CD4-positive, alpha-beta T cell (primary cell): ENCODE data around the gene NEURL1. TPM values are rescaled to one million over a fixed set of nuclear protein-coding genes. Genes with fewer than 3 reads are reported as not detected.

Experiments used
- ATAC-seq: fragments of 200-7000 bp; cut with Tn5 transposase; one replicate; pipeline ENCODE4 v1.10.0; 2022; ENCODE audit warnings: mild to moderate bottlenecking; ENCODE audit not compliant: poor library complexity
- CTCF ChIA-PET: fragments of 350-600 bp; sonication (Branson Sonifier 250); formaldehyde crosslinking; loops from one replicate; lab custom pipeline; 2021; ENCODE audit warnings: antibody characterized with exemption, inconsistent platforms; lab: Charles Lee
- POLR2A ChIA-PET: fragments of 350-600 bp; sonication (Branson Sonifier 250); formaldehyde crosslinking; loops from one replicate; lab custom pipeline; 2021; ENCODE audit warnings: antibody characterized with exemption, inconsistent platforms; lab: Charles Lee
- DNase-seq, 14 experiments: peaks; one replicate each; pipeline ENCODE4 v3.0.0-alpha.2; 2013 to 2020; ENCODE audit warnings: mixed read lengths in 2 of 14
- H3K27ac ChIP-seq, 2 donors: one replicate each; pipeline versions ENCODE4 v1.5.1 to v1.7.0; 2013; ENCODE audit warnings: low read length in 2 of 2, low read depth in 1 of 2, mild to moderate bottlenecking in 1 of 2
- H3K27me3 ChIP-seq, 2 experiments: 1 replicate in 1 of 2; 2 replicates in 1 of 2; pipeline versions ENCODE4 v1.6.1 to v1.7.0; 2013; ENCODE audit warnings: low read length in 2 of 2, control low read depth in 1 of 2, mild to moderate bottlenecking in 1 of 2, moderate library complexity in 1 of 2; ENCODE audit not compliant: insufficient read depth in 2 of 2, control insufficient read depth in 1 of 2
- H3K36me3 ChIP-seq: one replicate; pipeline ENCODE4 v1.6.1; 2013; ENCODE audit warnings: low read length, control low read depth; ENCODE audit not compliant: insufficient read depth
- H3K4me1 ChIP-seq: one replicate; pipeline ENCODE4 v1.6.1; 2013; ENCODE audit warnings: low read length, control low read depth; ENCODE audit not compliant: insufficient read depth
- H3K4me3 ChIP-seq: one replicate; pipeline ENCODE4 v1.5.1; 2013; ENCODE audit warnings: mild to moderate bottlenecking, low read length, moderate library complexity
- H3K9me3 ChIP-seq, 2 experiments: 1 replicate in 1 of 2; 2 replicates in 1 of 2; pipeline versions ENCODE4 v1.6.1 to v1.7.0; 2013; ENCODE audit warnings: low read length in 2 of 2, mild to moderate bottlenecking in 2 of 2, control low read depth in 1 of 2, moderate library complexity in 1 of 2; ENCODE audit not compliant: control insufficient read depth in 1 of 2, insufficient read depth in 1 of 2
- H3K27ac Mint-ChIP-seq: one replicate; pipeline ENCODE4 v1.8.0; 2020; ENCODE audit warnings: mixed read lengths
- H3K27me3 Mint-ChIP-seq: one replicate; pipeline ENCODE4 v1.8.0; 2021; ENCODE audit warnings: mixed read lengths
- H3K36me3 Mint-ChIP-seq: one replicate; pipeline ENCODE4 v1.8.0; 2021; ENCODE audit warnings: low read depth, mixed read lengths
- H3K4me1 Mint-ChIP-seq: one replicate; pipeline ENCODE4 v1.8.0; 2021; ENCODE audit warnings: low read depth, mixed read lengths
- H3K4me3 Mint-ChIP-seq: one replicate; pipeline ENCODE4 v1.8.0; 2020; ENCODE audit warnings: mild to moderate bottlenecking, mixed read lengths
- H3K9me3 Mint-ChIP-seq: one replicate; pipeline ENCODE4 v1.8.0; 2020; ENCODE audit warnings: mixed read lengths
- intact Hi-C, 2 experiments: fragments of 100-400 bp; cut with DNase I in 1 of 2; cut with micrococcal nuclease in 1 of 2; formaldehyde crosslinking; loops; one replicate each; pipeline versions ENCODE4 v1.15.1 to v1.9.0; 2023 to 2025; cut with DNase I, micrococcal nuclease
- total RNA-seq, 174 experiments: library from RNA in 2 of 174; stranded (reverse) in 2 of 174; gene quantifications; one replicate each; pipeline ENCODE4 v1.2.3 and lab custom pipeline; 2021 to 2026
- TF ChIP-seq, protein P1 (sequence below): fragments of 200-600 bp; IDR thresholded peaks from one replicate; pipeline ENCODE4 v1.8.0; 2022; ENCODE audit warnings: antibody characterized with exemption, mild to moderate bottlenecking

The NEURL1 gene
- total RNA-seq, 2 experiments from 2014 or later: 0.85 to 1.1 TPM

DNA sequence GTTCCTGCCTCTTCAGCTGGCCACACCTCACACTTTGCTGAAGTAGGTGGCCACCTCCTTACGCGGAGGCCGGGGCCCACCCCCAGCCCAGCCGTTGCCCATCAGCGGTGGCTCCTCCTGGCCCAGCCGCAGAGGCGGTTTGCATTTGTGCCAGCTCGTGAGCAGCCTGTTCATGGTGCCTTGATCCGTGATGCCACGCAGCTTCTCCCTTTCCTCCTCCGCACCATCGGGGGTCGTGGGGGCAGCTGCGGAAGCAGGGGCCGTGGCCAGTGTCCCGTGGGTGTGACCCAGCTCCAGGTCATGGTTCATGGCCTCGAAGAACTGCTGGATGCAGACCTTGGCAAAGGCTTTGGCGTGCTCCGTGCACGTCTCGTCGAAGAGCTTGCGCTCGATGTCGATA lies 38.3 kb upstream of the NEURL1 start:
- ATAC-seq (no peak), DNase-seq (no peak)
- Histone ChIP-seq H3K9me3 (peaks cover 0 to 3% of the 10 kb centered on the region in 2 experiments), H3K27ac (no peak overlapping the region), H3K27me3 (no peaks in the 10 kb centered on the region), H3K4me3 (no peak overlapping the region), H3K36me3 (no peaks in the 10 kb centered on the region), H3K4me1 (peaks cover 50% of the 10 kb centered on the region)
- Mint-ChIP-seq H3K36me3 (peaks cover 13% of the 10 kb centered on the region), H3K9me3 (no peaks in the 10 kb centered on the region), H3K4me3 (no peak overlapping the region), H3K4me1 (peaks cover 18% of the 10 kb centered on the region), H3K27me3 (no peaks in the 10 kb centered on the region), H3K27ac (no peak overlapping the region)
- TF ChIP-seq, protein P1, sequence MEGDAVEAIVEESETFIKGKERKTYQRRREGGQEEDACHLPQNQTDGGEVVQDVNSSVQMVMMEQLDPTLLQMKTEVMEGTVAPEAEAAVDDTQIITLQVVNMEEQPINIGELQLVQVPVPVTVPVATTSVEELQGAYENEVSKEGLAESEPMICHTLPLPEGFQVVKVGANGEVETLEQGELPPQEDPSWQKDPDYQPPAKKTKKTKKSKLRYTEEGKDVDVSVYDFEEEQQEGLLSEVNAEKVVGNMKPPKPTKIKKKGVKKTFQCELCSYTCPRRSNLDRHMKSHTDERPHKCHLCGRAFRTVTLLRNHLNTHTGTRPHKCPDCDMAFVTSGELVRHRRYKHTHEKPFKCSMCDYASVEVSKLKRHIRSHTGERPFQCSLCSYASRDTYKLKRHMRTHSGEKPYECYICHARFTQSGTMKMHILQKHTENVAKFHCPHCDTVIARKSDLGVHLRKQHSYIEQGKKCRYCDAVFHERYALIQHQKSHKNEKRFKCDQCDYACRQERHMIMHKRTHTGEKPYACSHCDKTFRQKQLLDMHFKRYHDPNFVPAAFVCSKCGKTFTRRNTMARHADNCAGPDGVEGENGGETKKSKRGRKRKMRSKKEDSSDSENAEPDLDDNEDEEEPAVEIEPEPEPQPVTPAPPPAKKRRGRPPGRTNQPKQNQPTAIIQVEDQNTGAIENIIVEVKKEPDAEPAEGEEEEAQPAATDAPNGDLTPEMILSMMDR: no peak
- POLR2A ChIA-PET: interaction anchor here (1.9 kb wide), 1 partner anchor 16 kb away, joined by 7 read pairs; no protein-coding TSS in a partner anchor
- CTCF ChIA-PET: no interaction called here
- intact Hi-C loops: no loop called here

DNA sequence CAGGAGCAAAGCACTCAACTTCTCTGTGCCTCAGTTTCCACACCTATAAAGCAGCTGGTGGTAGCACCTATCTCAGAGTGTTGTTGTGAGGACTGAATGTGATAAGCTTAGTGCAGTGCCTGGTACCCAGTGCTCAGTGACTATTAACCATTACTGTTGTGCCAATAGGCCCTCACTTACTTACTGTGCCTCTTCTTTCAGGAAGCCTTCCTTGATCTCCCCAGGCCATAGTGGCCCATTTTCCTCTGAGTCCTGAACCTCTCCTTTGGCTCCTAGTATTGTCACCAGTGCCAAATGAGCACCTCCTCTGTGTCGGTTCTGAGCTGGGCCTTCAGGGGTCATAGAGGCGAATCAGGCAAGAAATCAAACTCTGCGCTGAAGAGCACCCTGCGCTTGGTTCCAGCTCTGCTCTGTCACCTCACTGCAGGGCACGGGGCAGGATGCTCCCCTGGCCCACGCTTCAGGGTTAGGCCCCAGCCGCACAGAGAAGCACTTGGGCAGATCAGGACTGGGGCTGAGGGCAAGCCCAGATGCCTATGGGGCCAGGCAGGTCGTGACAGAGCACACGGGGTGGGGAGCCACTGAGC lies 37.3 kb upstream of the NEURL1 start:
- Histone ChIP-seq H3K4me3 (no peak overlapping the region), H3K27me3 (no peaks in the 10 kb centered on the region), H3K36me3 (no peaks in the 10 kb centered on the region), H3K9me3 (peaks cover 0 to 3% of the 10 kb centered on the region in 2 experiments), H3K27ac (no peak overlapping the region), H3K4me1 (peaks cover 41% of the 10 kb centered on the region)
- ChIA-PET POLR2A (no interaction called here), CTCF (no interaction called here)
- Mint-ChIP-seq H3K27ac (no peak overlapping the region), H3K9me3 (no peaks in the 10 kb centered on the region), H3K36me3 (peaks cover 4% of the 10 kb centered on the region), H3K4me3 (no peak overlapping the region), H3K27me3 (no peaks in the 10 kb centered on the region), H3K4me1 (peaks cover 9% of the 10 kb centered on the region)
- no peak for ATAC-seq
- TF ChIP-seq, protein P1: no peak
- DNase-seq: no peak
- intact Hi-C loops: loop anchor here in 1 of 2 experiments (2.0 kb wide), 1 partner anchor 23 kb away; the partner anchor contains the start of gene CALHM3

DNA sequence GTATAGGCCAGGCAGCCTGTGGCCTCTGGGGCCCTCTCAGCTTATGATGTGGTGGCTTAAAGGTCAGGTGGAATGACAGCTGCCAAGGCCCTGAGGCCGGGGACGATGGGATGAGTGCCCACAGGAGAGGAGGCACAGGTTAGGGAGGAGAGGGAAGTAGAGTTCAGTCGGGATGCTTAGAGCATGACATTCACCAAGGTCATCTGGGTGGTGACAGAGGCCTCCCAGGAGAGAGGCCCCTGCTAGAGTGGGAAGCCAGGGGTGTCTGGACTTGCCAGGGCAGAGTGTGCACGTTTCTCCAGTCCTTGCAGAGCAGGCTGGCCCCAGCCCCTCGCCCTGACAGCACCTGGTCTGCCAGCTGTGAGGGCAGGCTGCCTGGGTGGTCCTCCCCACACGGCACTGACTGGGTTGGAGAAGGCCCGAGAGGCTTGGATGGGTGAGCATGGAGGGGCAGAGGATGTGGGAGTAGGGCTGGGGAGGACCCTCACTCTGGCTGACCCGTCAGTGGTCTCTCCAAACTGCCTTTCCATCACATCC lies 36.3 kb upstream of the NEURL1 start:
- H3K27ac Mint-ChIP-seq: no peak overlapping the region
- H3K4me3 Mint-ChIP-seq: no peak overlapping the region
- no peak for DNase-seq
- TF ChIP-seq, protein P1: no peak
- H3K4me3 ChIP-seq: no peak overlapping the region
- H3K4me1 Mint-ChIP-seq: peaks cover 7% of the 10 kb centered on the region
- ChIA-PET CTCF (no interaction called here), POLR2A (interaction anchor here (0.7 kb wide), 1 partner anchor 20 kb away, joined by 3 read pairs; no protein-coding TSS in a partner anchor)
- H3K4me1 ChIP-seq: peaks cover 35% of the 10 kb centered on the region
- no peaks in the 10 kb centered on the region for H3K27me3 Mint-ChIP-seq
- H3K9me3 Mint-ChIP-seq: no peaks in the 10 kb centered on the region
- no peaks in the 10 kb centered on the region for H3K36me3 ChIP-seq
- intact Hi-C loops: loop anchor here in 1 of 2 experiments (2.0 kb wide), 1 partner anchor 22 kb away; the partner anchor contains the start of gene CALHM3
- peaks cover 0 to 3% of the 10 kb centered on the region in 2 experiments for H3K9me3 ChIP-seq
- H3K27me3 ChIP-seq: no peaks in the 10 kb centered on the region
- H3K36me3 Mint-ChIP-seq: no peaks in the 10 kb centered on the region
- H3K27ac ChIP-seq: no peak overlapping the region
- no peak for ATAC-seq
